Measurements from ENCODE around the gene CARS1.

CARS1 gene

DNA sequence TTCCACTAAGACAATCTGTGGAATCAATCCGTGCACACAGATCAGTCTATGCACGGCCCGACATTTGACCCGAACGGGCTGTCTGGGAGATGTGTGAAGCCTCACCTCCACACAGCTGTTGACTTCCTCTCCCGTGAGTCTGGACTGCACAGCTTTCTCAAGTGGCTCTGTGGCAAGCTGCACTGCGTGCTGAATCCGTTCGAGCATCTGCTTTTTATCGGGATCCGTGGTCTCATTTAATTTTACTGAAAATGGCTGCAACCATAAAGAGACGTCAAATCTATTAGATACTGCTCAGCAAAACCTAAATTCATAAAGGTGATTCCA lies 19.3 kb downstream of the CARS1 start:
- peaks cover 73% of the 10 kb centered on the region for H3K36me3 ChIP-seq (ENCODE audit: insufficient read depth, low read length)

DNA sequence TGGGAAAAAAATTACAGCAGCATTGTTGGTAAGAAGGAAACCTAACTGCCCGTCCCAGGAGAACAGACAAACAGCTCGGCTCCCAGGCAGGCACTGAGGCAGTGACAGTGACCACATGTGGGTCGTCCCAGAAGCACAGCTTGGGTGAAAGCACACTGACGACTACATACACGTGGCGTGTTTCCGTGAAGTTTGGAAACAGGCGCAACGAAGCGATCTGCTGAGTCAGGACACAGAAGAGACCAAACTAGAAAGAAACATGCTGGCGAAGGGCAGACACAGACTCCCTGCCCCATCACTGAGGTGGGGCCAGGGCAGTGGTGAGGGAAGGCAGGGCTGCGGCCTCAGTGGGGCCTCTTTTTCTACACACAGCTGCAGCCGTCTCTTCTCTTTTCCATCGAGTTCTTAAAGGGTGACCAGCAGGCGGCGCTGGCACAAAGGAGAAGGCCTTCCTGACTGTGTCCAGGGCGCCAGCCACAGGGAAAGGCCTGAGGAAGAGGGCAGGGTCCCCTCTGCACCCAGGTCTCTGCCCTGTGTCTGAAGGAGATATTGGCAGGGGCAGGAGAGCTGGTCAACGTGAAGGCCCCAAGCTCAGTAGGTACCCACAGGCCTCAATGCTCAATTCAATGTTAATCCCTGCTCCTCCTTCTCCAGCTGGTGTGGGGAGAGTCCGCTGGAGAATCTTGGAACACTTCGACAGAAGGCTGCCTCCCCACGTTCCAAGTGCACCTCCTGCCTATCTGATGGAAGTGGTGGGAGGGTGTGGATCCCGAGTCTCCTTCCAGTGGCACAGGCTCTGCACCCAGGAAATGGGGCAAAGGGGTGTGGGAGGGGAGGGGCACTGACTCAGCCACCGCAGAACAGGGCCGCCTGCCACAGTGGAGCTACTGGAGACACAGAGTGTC lies 19.9 kb downstream of the CARS1 start:
- Histone ChIP-seq H3F3A (ENCODE audit: low read depth) (no peaks in the 10 kb centered on the region), H3K27me3 (ENCODE audit: insufficient read depth, low read length, poor library complexity, severe bottlenecking) (no peaks in the 10 kb centered on the region), H2AFZ (ENCODE audit: low read length) (no peak overlapping the region), H3K79me2 (ENCODE audit: insufficient read depth, low read length) (no peaks in the 10 kb centered on the region), H3K9ac (ENCODE audit: low read depth, low read length, poor library complexity, severe bottlenecking) (no peak overlapping the region), H3K4me1 (ENCODE audit: insufficient read depth, low read length, poor library complexity, severe bottlenecking) (no peaks in the 10 kb centered on the region), H3K9me2 (replicated peaks; ENCODE audit: low read depth, low read length) (no peaks in the 10 kb centered on the region), H3K9me3 (ENCODE audit: insufficient read depth, low read depth, low read length) (no peaks in the 10 kb centered on the region), H4K20me1 (ENCODE audit: insufficient read depth, low read length, poor library complexity, severe bottlenecking) (peaks cover 2% of the 10 kb centered on the region), H3K4me2 (ENCODE audit: low read depth, low read length, poor library complexity, severe bottlenecking) (no peak overlapping the region), H3K4me3 (ENCODE audit: low read length, poor library complexity, severe bottlenecking) (no peak overlapping the region), H3K36me3 (ENCODE audit: insufficient read depth, low read length) (peaks cover 73% of the 10 kb centered on the region)
- no peak for TF ChIP-seq EZH2phosphoT487 (IDR thresholded peaks at IDR 0.05; ENCODE audit: borderline replicate concordance)
- TF ChIP-seq, protein P1, sequence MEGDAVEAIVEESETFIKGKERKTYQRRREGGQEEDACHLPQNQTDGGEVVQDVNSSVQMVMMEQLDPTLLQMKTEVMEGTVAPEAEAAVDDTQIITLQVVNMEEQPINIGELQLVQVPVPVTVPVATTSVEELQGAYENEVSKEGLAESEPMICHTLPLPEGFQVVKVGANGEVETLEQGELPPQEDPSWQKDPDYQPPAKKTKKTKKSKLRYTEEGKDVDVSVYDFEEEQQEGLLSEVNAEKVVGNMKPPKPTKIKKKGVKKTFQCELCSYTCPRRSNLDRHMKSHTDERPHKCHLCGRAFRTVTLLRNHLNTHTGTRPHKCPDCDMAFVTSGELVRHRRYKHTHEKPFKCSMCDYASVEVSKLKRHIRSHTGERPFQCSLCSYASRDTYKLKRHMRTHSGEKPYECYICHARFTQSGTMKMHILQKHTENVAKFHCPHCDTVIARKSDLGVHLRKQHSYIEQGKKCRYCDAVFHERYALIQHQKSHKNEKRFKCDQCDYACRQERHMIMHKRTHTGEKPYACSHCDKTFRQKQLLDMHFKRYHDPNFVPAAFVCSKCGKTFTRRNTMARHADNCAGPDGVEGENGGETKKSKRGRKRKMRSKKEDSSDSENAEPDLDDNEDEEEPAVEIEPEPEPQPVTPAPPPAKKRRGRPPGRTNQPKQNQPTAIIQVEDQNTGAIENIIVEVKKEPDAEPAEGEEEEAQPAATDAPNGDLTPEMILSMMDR (conservative IDR thresholded peaks at IDR 0.05; ENCODE audit: low read length), result peak; percentile 77

More for the DNA sequence above, 19.3 kb downstream of the CARS1 start:
- peaks cover 3% of the 10 kb centered on the region for H4K20me1 ChIP-seq (ENCODE audit: insufficient read depth, low read length, poor library complexity, severe bottlenecking)
- no peak overlapping the region for H3K4me3 ChIP-seq (ENCODE audit: low read length, poor library complexity, severe bottlenecking)
- H3K9ac ChIP-seq (ENCODE audit: low read depth, low read length, poor library complexity, severe bottlenecking), result no peak overlapping the region
- no peak overlapping the region for H2AFZ ChIP-seq (ENCODE audit: low read length)
- H3K9me3 ChIP-seq (ENCODE audit: insufficient read depth, low read depth, low read length), result no peaks in the 10 kb centered on the region
- TF ChIP-seq, protein P1 (conservative IDR thresholded peaks at IDR 0.05; ENCODE audit: low read length), result no peak
- no peak for TF ChIP-seq EZH2phosphoT487 (IDR thresholded peaks at IDR 0.05; ENCODE audit: borderline replicate concordance)
- H3F3A ChIP-seq (ENCODE audit: low read depth), result no peaks in the 10 kb centered on the region
- H3K27me3 ChIP-seq (ENCODE audit: insufficient read depth, low read length, poor library complexity, severe bottlenecking), result no peaks in the 10 kb centered on the region
- H3K79me2 ChIP-seq (ENCODE audit: insufficient read depth, low read length), result no peaks in the 10 kb centered on the region
- H3K4me1 ChIP-seq (ENCODE audit: insufficient read depth, low read length, poor library complexity, severe bottlenecking), result no peaks in the 10 kb centered on the region
- no peak overlapping the region for H3K4me2 ChIP-seq (ENCODE audit: low read depth, low read length, poor library complexity, severe bottlenecking)
- no peaks in the 10 kb centered on the region for H3K9me2 ChIP-seq (replicated peaks; ENCODE audit: low read depth, low read length)

DNA sequence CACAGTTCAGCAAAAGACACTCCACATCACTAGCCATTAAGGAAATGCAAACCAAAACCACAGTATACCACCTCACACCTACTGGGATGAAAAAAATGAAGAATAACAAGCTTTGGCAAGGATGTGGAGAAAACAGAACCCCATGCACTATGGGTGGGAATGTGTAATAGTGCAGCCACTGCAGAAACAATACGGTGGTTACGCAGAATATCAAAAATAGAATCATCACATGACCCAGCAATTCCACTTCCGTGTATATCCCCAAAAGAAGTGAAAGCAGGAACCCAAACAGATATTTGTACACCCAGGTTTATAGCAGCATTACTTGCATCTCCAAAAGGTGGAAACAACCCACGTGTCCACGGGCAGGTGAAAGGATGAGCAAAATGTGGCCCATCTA lies 20.8 kb downstream of the CARS1 start:
- Histone ChIP-seq H3K36me3 (ENCODE audit: insufficient read depth, low read length) (peaks cover 66% of the 10 kb centered on the region), H3K4me1 (ENCODE audit: insufficient read depth, low read length, poor library complexity, severe bottlenecking) (no peaks in the 10 kb centered on the region), H3K9me3 (ENCODE audit: insufficient read depth, low read depth, low read length) (no peaks in the 10 kb centered on the region), H3K9me2 (replicated peaks; ENCODE audit: low read depth, low read length) (no peaks in the 10 kb centered on the region), H3K9ac (ENCODE audit: low read depth, low read length, poor library complexity, severe bottlenecking) (no peak overlapping the region), H3F3A (ENCODE audit: low read depth) (no peaks in the 10 kb centered on the region), H3K4me2 (ENCODE audit: low read depth, low read length, poor library complexity, severe bottlenecking) (no peak overlapping the region), H3K27me3 (ENCODE audit: insufficient read depth, low read length, poor library complexity, severe bottlenecking) (no peaks in the 10 kb centered on the region), H3K79me2 (ENCODE audit: insufficient read depth, low read length) (no peaks in the 10 kb centered on the region), H3K4me3 (ENCODE audit: low read length, poor library complexity, severe bottlenecking) (no peak overlapping the region), H2AFZ (ENCODE audit: low read length) (no peak overlapping the region), H4K20me1 (ENCODE audit: insufficient read depth, low read length, poor library complexity, severe bottlenecking) (no peaks in the 10 kb centered on the region)
- no peak for TF ChIP-seq EZH2phosphoT487 (IDR thresholded peaks at IDR 0.05; ENCODE audit: borderline replicate concordance)
- TF ChIP-seq, protein P1 (conservative IDR thresholded peaks at IDR 0.05; ENCODE audit: low read length), result no peak
